Endometrial microvascular endothelial cells (primary cell): Measurements from ENCODE around the gene ISLR2. TPM values are rescaled to one million over a fixed set of nuclear protein-coding genes. Genes with fewer than 3 reads are reported as not detected.
"Not testable (repeated sequence)": the region's sequence is repeated elsewhere in the genome, so short reads cannot be mapped to it uniquely, and the experiment has no call there.

Source experiments
- in situ Hi-C: cut with HindIII; loops from 2 replicates; pipeline ENCODE4 v1.10.0; 2017; ENCODE audit warnings: low sequenced_read_pairs, low pct_unique_long_range_greater_than_20kb; ENCODE audit errors: inconsistent ontology term
- total RNA-seq: library from RNA; depleted of rRNA; stranded (reverse); fragments of >200 nt; gene quantifications from one replicate; pipeline ENCODE4 v1.2.3, GENCODE V29; 2015; ENCODE audit errors: inconsistent ontology term

The ISLR2 gene
- total RNA-seq, 1 donor from 2014 or later, result not detected

- in situ Hi-C loops, result no loop called here
These were observed 13.9 kb downstream of the ISLR2 start for GRCh38 chr15:74144153-74144775.

DNA sequence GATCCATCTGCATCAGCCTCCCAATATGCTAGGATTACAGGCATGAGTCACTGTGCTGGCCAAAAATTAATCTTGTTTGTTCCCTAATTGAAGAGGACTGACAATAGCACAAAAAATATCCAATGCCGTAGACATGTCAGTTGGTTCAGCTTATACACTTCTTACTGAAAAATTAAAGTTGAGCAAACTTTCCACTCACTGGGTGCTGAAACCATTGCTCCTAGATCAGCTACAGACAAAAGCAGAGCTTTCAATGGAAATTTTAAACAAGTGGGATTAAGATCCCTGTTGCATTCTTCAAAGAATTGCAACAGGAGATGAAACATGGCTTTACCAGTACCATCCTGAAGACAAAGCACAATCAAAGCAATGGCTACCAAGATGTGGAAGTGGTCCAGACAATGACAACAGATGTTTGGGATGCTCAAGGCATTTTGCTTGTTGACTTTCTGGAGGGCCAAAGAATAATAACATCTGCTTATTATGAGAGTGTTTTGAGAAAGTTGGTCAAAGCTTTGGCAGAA is 16.0 kb downstream of the ISLR2 start:
- in situ Hi-C loops, result no loop called here

DNA sequence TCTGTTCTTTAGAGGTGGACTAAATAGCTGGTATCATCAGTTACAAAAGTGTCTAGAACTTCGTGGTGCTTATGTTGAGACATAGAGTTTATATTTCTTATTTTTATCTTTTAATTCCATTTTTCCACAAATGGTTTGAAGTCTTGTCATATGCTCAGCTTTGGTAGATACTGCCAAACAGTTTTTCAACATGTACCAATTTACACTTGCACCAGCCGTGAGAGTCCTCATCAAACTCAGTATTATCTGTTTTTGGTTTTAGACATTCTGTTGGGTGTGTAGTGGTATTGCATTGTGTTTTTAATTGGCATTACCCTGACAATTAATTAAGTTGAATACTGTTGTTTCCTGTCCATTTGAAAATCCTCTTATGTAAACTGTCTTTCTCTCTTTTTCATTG is 16.7 kb downstream of the ISLR2 start:
- in situ Hi-C loops, result no loop called here

DNA sequence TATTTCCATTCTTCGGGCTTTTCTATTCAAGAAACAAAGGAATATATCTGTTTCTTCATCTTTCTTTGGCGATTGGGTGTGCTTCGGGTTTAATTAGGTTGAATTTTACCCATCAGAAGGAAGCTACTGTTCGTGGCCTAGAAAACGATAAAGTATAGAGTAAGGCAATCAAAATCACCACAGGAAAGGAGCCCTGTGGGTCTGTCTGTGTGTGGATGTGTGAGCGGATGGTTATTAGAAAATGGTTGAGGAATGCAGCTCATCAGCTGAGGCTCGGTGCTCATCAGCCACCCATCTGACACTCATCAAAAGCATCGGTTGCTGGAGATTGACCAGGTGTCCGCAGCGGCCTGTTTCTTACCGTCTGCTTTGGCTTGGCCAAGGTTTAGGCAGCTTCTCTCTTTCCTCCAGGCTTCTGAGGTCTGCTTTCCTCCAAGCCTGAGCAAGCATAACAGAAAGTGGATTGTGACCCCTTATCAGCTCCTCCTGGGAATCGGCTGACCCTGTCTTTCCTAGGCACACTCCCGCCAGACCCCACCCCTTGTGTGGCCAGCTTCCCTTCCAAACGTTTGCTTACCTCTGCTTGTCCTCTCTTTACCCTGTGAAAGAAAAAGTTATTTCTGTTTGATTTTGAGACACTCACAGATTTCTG is 25.5 kb downstream of the ISLR2 start:
- in situ Hi-C loops, result no loop called here

GRCh38 chr15:74156678-74157411 is 26.5 kb downstream of the ISLR2 start:
- in situ Hi-C loops, result no loop called here

GRCh38 chr15:74157868-74158827 is 27.8 kb downstream of the ISLR2 start:
- in situ Hi-C loops, result no loop called here

DNA sequence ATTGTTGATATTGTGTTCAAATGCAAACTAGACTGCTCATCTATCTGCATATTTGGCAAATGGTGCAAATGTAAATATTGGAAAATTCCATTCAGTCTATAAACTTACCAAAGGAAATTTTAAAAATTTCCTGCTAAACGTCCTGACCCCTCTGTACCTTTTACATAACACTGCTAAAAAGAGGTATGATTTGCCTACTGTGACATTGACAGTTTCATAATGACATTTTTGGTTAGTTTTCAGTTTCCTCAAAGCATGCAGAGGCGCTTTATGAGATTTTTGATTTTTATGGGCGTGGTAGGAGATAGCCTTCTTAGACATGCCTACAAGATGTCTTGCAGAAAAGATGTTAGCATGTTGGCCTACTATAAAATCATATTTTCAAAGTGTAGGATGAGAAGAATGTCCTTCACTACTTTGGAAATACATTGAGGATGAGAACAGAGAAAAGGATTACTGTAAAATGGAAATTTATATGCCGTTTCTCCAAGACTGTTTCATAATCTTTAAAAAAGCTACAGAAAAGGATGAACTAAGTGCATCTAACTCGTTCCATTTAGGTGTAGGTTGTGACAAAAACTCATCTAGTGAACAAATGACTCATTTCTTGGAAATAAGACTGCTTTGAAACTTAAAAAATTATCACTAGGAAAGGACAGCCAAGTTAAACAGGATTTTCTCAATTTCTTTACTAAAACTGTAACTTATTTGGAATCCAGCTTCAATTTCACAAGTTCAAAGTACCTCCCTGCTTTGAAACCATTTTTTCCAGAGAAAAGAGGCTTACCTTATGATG is 28.7 kb downstream of the ISLR2 start:
- in situ Hi-C loops, result no loop called here

- in situ Hi-C loops, result no loop called here
These were observed 29.4 kb downstream of the ISLR2 start for GRCh38 chr15:74159773-74160172.

DNA sequence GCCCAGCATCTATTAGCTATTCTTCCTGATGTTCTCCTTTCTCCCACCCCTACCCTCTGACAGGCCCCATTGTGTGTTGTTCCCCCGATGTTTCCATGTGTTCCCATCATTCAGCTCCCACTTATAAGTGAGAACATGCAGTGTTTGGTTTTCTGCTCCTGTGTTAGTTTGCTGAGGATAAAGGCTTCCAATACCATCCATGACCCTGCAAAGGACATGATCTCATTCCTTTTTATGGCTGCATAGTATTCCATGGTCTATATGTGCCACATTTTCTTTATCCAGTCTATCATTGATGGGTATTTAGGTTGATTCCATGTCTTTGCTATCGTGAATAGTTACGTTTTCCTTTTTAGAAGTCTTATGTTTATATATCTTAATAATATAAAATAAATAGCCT is 30.0 kb downstream of the ISLR2 start:
- in situ Hi-C loops, result not testable (repeated sequence)

- in situ Hi-C loops, result not testable (repeated sequence)
These were observed 31.8 kb downstream of the ISLR2 start for GRCh38 chr15:74162195-74162536.

DNA sequence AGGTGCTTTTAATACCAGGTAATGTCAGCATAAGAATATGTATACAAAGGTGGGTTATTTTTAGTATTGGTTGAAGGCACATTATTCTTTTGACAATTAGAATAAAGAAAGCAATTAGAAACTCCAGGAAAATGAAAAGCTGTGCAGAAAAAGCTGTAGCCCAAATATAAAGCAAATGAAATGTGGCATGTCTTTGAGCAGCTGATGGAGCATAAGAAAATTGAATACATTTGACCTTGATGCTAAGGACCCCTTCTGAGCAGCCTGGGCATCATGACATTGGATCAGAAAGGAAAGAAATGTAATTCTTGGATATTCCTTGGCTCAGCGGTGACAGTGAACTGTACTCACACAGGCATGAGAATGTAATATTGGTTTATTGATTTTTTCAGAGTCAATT is 35.1 kb downstream of the ISLR2 start:
- in situ Hi-C loops, result no loop called here

GRCh38 chr15:74167891-74168331 is 37.5 kb downstream of the ISLR2 start:
- in situ Hi-C loops, result no loop called here

- in situ Hi-C loops, result no loop called here
These were observed 38.3 kb downstream of the ISLR2 start for GRCh38 chr15:74168711-74169126.

GRCh38 chr15:74170071-74170844 is 39.9 kb downstream of the ISLR2 start:
- in situ Hi-C loops, result no loop called here

- in situ Hi-C loops, result no loop called here
These were observed 40.6 kb downstream of the ISLR2 start for GRCh38 chr15:74170875-74171578.

GRCh38 chr15:74171965-74172541 is 41.7 kb downstream of the ISLR2 start:
- in situ Hi-C loops, result no loop called here
